WTC11 (cell line): ENCODE data around the gene TMEM217. TPM values are rescaled to one million over a fixed set of nuclear protein-coding genes. Genes with fewer than 3 reads are reported as not detected.

Source experiments
- ATAC-seq: fragments of 200-7000 bp; cut with Tn5 transposase; 2 replicates; pipeline ENCODE4 v1.10.0; 2021; ENCODE audit warnings: mild to moderate bottlenecking, moderate library complexity
- CTCF ChIA-PET: fragments of 300-600 bp; sonication (Branson Sonifier 250); formaldehyde crosslinking; loops from one replicate; lab custom pipeline; 2021; ENCODE audit warnings: antibody characterized with exemption; lab: Charles Lee
- POLR2A ChIA-PET: fragments of 350-600 bp; sonication (Branson Sonifier 250); formaldehyde crosslinking; loops from one replicate; lab custom pipeline; 2021; ENCODE audit warnings: antibody characterized with exemption; lab: Charles Lee
- DNase-seq: peaks from one replicate; pipeline ENCODE4 v3.0.0; 2021; ENCODE audit warnings: low spot score
- H3K27ac Mint-ChIP-seq: 2 replicates; pipeline ENCODE4 v1.8.0; 2021; ENCODE audit warnings: mixed read lengths
- H3K27me3 Mint-ChIP-seq: 2 replicates; pipeline ENCODE4 v1.8.0; 2021; ENCODE audit warnings: low read depth, mild to moderate bottlenecking, moderate library complexity, mixed read lengths
- H3K36me3 Mint-ChIP-seq: 2 replicates; pipeline ENCODE4 v1.8.0; 2021; ENCODE audit warnings: mixed read lengths
- H3K4me1 Mint-ChIP-seq: 2 replicates; pipeline ENCODE4 v1.8.0; 2022; ENCODE audit warnings: mixed read lengths
- H3K4me3 Mint-ChIP-seq: 2 replicates; pipeline ENCODE4 v1.8.0; 2021; ENCODE audit warnings: mild to moderate bottlenecking, moderate library complexity, mixed read lengths
- H3K9me3 Mint-ChIP-seq: 2 replicates; pipeline ENCODE4 v1.8.0; 2021; ENCODE audit warnings: mixed read lengths
- AFF4 ChIP-seq: sonication (generic); formaldehyde crosslinking; IDR thresholded peaks from 2 replicates; pipeline ENCODE4 v1.8.1; 2023; ENCODE audit warnings: mild to moderate bottlenecking, missing genetic modification reagents, borderline replicate concordance
- E2F1 ChIP-seq: sonication (generic); formaldehyde crosslinking; IDR thresholded peaks from 2 replicates; pipeline ENCODE4 v1.8.0; 2022; ENCODE audit warnings: mild to moderate bottlenecking, missing genetic modification reagents
- ESRRA ChIP-seq: sonication (generic); formaldehyde crosslinking; IDR thresholded peaks from 2 replicates; pipeline ENCODE4 v1.8.1; 2022; ENCODE audit warnings: mild to moderate bottlenecking, missing genetic modification reagents, borderline replicate concordance
- FOXP1 ChIP-seq: sonication (generic); formaldehyde crosslinking; IDR thresholded peaks from 2 replicates; pipeline ENCODE4 v1.8.0; 2022; ENCODE audit warnings: missing genetic modification reagents, mild to moderate bottlenecking, moderate library complexity, borderline replicate concordance
- FOXP4 ChIP-seq: sonication (generic); formaldehyde crosslinking; IDR thresholded peaks from 2 replicates; pipeline ENCODE4 v1.8.0; 2022; ENCODE audit warnings: mild to moderate bottlenecking, missing genetic modification reagents
- JAZF1 ChIP-seq: fragments of 250-450 bp; sonication (Bioruptor Pico); IDR thresholded peaks from 2 replicates; pipeline ENCODE4 v1.9.0; 2021; ENCODE audit warnings: moderate library complexity, mild to moderate bottlenecking, inconsistent platforms
- SMAD3 ChIP-seq: sonication (generic); formaldehyde crosslinking; IDR thresholded peaks from 2 replicates; pipeline ENCODE4 v1.8.0; 2022; ENCODE audit warnings: missing genetic modification reagents, mild to moderate bottlenecking, borderline replicate concordance
- ZBTB43 ChIP-seq: sonication (generic); formaldehyde crosslinking; IDR thresholded peaks from 2 replicates; pipeline ENCODE4 v1.8.1; 2023; ENCODE audit warnings: mild to moderate bottlenecking, missing genetic modification reagents
- ZNF121 ChIP-seq: sonication (generic); formaldehyde crosslinking; IDR thresholded peaks from 2 replicates; pipeline ENCODE4 v1.8.0; 2023; ENCODE audit warnings: missing genetic modification reagents
- ZNF232 ChIP-seq: sonication (generic); formaldehyde crosslinking; IDR thresholded peaks from 2 replicates; pipeline ENCODE4 v1.8.0; 2022; ENCODE audit warnings: mild to moderate bottlenecking, missing genetic modification reagents
- total RNA-seq: library from RNA; stranded (reverse); gene quantifications from 3 replicates; pipeline ENCODE4 v1.2.3, GENCODE V29; 2021
- TF ChIP-seq, protein P1 (sequence below): sonication (generic); formaldehyde crosslinking; IDR thresholded peaks from 2 replicates; pipeline ENCODE4 v1.8.0; 2023; ENCODE audit warnings: missing genetic modification reagents, mild to moderate bottlenecking, borderline replicate concordance
- TF ChIP-seq, protein P2 (sequence below): sonication (generic); formaldehyde crosslinking; conservative IDR thresholded peaks from 2 replicates; pipeline ENCODE4 v1.8.1; 2022; ENCODE audit warnings: mild to moderate bottlenecking, missing genetic modification reagents

TMEM217 gene
- total RNA-seq, 1 experiment from 2014 or later, result 0.61 TPM

GRCh38 chr6:37222125-37222967 is 35.6 kb downstream of the TMEM217 start (continued):
- TF ChIP-seq AFF4 (CRISPR knock-in tag) (0 out of 2 replicates have a peak, but pooled peaks have one; percentile 17), ZBTB43 (CRISPR knock-in tag) (no peak), FOXP1 (CRISPR knock-in tag) (0 out of 2 replicates have a peak, but pooled peaks have one; percentile 37), ZNF121 (CRISPR knock-in tag) (peak; percentile 97), ZNF232 (CRISPR knock-in tag) (no peak), FOXP4 (no peak), ESRRA (no peak)
- TF ChIP-seq, protein P1, sequence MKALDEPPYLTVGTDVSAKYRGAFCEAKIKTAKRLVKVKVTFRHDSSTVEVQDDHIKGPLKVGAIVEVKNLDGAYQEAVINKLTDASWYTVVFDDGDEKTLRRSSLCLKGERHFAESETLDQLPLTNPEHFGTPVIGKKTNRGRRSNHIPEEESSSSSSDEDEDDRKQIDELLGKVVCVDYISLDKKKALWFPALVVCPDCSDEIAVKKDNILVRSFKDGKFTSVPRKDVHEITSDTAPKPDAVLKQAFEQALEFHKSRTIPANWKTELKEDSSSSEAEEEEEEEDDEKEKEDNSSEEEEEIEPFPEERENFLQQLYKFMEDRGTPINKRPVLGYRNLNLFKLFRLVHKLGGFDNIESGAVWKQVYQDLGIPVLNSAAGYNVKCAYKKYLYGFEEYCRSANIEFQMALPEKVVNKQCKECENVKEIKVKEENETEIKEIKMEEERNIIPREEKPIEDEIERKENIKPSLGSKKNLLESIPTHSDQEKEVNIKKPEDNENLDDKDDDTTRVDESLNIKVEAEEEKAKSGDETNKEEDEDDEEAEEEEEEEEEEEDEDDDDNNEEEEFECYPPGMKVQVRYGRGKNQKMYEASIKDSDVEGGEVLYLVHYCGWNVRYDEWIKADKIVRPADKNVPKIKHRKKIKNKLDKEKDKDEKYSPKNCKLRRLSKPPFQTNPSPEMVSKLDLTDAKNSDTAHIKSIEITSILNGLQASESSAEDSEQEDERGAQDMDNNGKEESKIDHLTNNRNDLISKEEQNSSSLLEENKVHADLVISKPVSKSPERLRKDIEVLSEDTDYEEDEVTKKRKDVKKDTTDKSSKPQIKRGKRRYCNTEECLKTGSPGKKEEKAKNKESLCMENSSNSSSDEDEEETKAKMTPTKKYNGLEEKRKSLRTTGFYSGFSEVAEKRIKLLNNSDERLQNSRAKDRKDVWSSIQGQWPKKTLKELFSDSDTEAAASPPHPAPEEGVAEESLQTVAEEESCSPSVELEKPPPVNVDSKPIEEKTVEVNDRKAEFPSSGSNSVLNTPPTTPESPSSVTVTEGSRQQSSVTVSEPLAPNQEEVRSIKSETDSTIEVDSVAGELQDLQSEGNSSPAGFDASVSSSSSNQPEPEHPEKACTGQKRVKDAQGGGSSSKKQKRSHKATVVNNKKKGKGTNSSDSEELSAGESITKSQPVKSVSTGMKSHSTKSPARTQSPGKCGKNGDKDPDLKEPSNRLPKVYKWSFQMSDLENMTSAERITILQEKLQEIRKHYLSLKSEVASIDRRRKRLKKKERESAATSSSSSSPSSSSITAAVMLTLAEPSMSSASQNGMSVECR, result no peak
- TF ChIP-seq, protein P2, sequence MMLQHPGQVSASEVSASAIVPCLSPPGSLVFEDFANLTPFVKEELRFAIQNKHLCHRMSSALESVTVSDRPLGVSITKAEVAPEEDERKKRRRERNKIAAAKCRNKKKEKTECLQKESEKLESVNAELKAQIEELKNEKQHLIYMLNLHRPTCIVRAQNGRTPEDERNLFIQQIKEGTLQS (CRISPR knock-in tag), result no peak

DNA sequence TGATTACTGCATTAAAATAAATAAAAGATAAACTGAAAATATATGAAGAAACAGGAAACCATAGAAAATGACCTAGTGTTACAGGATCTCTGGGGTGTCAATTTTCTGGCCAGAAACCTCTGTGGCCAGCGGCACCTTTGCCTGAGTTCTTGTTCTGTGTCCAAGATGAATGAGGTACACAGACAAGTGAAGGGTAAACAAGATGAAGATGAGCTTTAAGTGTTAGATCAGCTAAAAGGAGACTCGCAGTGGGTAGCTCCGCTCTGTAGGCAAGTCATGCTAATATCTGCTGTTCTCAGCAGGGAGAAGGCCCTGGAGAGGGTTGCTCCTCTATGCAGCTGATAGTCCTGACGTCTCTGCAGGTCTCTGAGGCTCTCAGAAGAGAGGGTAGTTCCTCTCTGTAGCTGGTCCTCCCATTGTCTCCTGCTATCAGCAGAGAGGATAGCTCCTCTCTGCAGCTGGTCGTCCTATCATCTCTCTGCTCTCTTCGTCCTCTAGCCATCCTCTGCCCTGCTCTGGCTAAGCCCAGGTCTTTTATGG is 36.3 kb downstream of the TMEM217 start:
- POLR2A ChIA-PET, result interaction anchor here (0.5 to 2.1 kb wide), 6 partner anchors 8 to 620 kb away, joined by 3 to 10 read pairs (median 3); partner anchors contain the start of genes MTCH1, TBC1D22B and TMEM217
- peak; percentile 4 for ATAC-seq
- TF ChIP-seq, protein P1, result no peak
- TF ChIP-seq SMAD3 (no peak), JAZF1 (CRISPR knock-in tag) (no peak), E2F1 (CRISPR knock-in tag) (no peak)

More for the DNA sequence above, 36.3 kb downstream of the TMEM217 start:
- DNase-seq, result no peak
- Mint-ChIP-seq H3K27ac (peak overlapping the region; percentile 91), H3K4me3 (peak overlapping the region; percentile 86), H3K4me1 (peaks cover 13% of the 10 kb centered on the region), H3K27me3 (no peaks in the 10 kb centered on the region), H3K9me3 (no peaks in the 10 kb centered on the region), H3K36me3 (no peaks in the 10 kb centered on the region)
- CTCF ChIA-PET, result interaction anchor here (0.8 to 4.4 kb wide), 8 partner anchors 11 to 336 kb away, joined by 3 to 24 read pairs (median 6); no protein-coding TSS in a partner anchor
